Measurements from ENCODE around the gene TSPAN31.

TSPAN31 gene

DNA sequence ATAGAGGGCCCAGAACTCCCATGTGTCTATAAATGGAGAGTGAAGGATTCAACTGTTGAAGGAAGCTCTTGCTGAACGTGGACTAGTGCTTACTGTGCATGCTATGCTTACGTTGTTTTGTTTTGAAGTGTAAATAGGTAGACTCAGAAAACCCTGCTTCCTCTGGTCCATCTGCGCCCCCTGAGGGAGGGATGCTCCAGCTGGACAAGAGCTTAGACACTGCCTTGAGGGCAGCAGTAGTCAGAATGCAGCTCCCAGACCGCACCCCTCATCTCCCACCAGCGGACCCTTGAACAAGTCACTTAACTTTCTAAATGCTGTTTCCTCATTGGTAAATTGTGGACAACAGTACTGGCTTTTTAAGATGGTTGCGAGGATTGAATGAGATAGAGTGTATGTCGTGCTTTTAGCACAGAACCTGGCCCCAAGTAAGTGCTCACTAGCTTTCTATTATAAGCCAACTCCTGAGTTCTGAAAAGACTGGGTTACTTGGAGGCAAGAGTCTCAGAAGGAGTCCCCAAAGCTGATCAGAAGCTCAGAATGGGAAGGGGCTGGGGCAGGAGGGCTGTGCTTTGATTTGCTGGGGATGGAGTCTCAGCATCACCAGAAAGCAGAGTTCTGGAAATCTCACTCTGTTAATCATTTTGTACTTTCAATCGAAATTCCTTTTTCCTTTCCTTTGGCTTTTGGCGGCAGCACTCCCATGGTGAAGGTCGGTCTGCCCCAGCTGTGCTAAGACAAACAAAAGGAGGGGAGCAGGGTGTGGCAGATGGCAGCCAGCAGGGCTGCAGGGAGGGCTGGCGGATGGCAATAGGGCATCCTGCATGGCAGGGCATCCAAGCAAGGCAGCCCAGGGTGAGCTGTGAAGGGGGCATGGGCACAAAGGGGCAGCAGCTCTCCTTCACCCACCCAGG, 21.9 kb upstream of the TSPAN31 start:
- no peak for DNase-seq

DNA sequence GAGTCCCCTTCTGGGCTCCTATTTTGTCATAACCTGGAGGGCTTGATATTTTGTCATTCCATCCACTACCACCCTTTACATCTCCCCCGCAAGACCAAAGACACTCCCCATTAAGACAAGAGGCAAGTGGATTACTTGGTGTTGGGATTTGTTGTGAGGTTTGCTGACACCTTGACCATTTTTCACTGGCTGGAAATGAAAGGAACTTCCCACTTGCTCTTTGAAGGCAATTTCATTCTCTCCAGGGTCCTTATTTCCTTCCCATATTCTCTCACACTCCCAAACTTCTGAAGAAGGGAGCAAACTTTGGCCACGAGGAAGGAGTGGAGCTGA, 21.2 kb upstream of the TSPAN31 start:
- DNase-seq: no peak

DNA sequence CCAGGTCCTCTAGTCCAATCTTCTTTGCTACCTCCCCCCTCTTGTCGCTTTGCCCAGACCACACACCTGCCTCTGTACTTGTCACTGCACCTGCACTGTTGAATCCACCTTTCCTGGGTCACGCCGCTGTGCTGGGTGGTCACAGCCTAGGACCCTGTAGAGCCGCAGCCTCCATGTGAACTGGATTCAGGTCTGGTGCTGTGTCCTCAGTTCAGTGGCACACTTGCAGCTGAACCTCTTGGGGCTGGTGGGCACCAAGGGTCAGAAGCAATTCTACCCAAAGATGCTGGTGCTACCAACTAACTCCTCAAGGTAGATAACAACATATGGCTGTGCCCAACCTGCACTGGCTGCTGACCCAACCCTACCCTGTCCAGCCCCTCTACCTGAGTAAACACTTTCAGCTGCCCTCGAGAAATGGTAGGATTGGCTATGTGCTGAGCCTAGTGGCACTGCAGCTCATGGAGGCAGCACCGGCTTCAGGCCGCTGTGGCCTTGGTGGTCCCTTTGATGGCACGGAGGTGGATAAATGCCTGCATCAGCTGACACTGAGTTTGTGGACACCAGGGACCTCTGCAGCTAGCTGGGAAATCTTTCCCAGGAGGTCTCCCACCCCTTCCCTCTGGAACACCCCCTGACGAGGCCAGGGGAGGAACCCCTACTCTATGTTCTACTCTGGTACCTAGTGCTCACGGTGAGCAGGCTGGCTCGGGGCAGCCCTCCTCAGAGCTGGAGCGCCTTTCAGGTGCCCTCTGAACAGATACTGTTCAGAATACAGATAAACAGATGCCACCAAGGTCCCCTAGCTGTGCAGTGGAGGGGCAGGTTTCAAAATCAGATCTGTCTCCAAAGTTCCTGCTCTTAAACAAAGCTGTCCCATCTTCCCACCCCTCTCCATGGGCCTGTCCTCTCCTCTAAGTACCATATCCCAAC, 20.6 kb upstream of the TSPAN31 start:
- no peak for DNase-seq

DNA sequence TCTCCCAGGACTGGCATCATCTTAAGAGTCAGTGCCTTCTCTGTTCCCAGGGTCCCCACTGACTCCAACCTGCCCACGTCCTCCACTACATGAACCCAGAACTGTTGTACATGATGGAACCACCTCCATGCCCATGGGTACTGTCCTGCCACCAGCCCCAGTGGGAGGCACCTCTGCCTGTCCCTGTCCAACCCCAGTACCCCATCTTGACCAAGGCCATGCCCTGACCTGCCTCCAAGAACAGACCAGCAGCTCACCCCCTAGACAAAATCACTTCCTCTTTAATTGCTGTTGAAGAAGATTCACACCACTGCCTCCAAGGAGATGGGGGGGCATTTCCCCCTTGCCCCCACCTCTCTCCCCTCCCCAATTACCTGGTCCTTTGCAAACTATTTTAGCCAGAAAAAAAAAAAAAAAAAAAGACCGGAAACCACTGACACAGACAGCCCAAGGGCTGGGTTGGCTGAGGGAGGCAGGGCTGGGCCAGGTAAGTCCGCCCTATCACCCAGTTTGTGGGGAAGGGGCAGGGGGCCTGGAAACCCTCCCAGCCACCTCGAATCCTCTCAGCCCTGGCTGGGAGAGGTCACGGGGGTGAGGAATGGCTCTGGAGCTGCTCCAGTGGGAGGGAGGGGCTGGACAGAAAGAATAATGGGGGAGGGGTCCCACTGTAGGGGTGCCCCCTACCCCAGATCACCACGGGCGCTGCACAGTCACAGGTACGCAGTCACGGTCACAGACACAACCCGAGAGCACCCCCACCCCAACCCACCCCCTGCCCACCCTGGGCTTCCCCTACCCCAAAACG, 19.7 kb upstream of the TSPAN31 start:
- no peak for DNase-seq

DNA sequence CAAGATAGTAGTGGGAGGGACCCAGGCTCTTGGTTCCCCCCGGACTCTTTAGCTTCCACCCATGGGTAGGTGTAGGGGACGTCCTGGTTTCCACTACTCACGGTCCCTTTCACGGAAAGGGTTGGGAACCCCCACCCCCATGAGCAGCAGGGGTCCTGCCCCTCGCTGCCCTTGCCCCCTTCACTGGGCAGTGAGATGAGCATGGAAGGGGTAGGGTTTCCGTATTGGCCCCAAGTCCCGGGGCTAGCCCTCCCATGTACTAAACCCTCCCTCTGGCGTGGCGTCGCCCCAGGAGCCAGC, 19.0 kb upstream of the TSPAN31 start:
- no peak for DNase-seq

DNA sequence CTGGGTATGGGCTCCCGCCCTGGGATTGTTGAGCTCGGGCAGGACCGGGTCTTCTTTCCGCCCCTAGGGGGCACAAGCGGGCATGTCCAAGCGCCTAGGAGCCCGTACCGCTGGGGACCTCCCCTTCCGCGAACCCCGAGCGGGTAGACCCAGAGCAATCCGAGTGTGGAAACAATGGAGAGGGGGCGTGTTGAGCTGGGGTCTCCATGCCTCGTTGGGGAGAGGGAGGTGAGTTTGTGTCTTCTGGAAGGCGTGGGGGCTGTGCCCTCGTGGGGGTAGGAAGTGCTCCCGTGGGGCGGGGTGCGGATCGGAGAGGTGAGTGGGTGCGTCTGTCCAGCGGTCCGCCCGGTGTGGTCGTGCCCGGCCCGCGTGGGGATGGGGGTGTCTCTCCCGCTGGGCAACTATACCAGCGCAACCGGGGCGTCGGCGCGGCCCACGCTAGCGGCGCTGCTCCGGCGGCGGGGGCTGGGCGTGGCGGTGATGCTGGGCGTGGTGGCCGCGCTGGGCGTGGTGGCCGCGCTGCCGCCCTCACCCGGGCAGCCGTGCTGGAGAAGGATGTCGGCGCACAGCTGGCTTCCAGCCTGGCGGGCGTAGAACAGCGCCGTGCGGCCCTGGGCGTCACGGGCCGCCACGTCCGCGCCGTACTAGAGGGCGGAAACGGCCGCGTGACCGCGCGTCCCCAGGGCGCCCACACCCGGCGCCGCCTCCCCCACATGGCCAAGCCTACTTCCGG, 18.5 kb upstream of the TSPAN31 start:
- peak; percentile 100 for DNase-seq

DNA sequence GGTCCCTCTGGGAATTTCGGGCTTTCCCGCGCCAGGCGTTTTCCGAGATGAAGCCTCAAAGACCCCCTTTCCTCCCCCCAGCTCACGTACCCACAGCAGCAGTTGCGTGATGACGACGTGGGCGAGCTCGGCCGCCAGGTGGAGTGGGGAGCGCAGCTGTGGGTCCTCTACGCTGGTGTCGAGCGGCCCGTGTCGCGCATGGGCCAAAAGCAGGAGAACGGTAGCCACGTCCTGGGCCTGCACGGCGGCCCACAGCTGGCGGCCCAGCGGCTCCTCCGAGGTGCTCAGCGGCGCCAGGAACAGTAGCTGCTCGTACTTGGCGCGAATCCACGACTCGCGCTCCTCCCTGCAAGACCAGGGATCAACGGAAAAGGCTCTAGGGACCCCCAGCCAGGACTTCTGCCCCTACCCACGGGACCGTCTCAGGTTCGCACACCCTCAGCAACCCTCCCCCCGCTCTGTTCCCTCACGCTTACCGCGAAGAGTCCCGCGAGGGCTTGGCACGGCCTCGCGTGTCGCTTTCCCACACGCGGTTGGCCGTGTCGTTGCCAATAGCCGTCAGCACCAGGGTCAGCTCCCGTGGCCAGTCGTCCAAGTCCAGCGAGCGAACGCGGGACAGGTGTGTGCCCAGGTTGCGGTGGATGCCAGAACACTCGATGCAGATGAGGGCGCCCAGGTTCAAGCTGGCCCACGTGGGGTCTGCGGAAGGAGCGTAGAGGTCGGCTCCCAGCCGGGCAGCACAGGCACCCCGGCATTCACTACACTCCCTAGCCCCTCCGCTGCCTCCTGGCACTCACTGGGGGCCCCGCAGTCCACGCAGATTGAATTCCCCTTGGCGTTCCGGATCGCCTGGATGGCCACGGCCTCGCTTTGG, 17.7 kb upstream of the TSPAN31 start:
- DNase-seq: no peak

DNA sequence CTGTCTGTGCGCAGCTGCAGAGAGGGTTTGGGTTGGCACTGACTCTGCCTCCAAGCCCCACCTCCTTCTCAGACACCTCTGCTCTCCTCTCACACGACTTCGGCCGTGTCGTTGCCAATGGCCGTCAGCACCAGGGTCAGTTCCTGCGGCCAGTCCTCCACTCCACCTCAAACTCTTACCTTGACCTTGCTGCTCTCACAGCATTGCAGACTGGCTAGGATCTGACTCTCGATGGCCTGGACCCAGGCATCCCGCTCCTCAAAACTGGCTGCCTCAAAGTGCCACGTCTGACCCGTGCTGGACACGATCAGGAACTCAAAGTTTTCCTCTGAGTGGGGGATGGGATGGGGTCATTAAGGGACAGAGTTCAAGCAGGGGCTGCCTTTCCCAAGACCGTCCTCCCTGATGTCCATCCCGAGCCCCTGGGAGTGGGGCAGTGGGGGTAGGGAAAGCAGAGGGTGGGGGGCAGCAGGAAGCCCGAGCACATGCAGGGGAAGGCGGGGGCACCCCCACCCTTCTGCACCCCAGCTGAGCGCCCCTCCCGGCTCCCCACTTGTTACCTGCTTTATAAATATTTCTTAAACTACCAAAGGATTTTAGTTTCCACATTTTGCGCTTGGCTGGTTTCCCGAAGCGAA, 17.0 kb upstream of the TSPAN31 start:
- DNase-seq: no peak

DNA sequence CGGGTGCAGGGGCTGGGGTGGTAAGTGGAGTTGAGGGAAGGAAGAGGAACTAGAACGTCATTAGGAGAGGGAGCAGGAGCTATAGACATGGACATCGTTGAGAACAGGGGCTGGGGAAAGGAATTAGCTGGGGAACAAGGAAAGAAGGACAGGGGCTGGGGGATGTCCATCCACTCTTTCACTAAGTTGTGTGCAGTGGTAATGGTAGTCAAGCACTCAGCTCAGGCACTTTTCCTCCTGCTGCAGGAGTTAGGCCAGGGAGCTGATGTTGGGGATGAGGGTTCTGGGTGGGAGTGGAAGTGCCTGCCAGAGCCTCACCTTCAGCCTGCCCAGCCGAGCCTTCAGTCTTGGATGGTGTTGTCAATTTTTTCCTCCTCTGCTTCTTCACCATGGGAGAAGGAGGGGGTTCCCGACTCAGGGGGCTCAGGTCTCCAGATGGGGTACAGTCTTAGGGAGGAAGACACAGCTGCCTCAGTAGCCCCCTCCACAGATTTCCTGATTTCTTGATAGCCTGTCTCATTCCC, 15.5 kb upstream of the TSPAN31 start:
- DNase-seq: no peak

DNA sequence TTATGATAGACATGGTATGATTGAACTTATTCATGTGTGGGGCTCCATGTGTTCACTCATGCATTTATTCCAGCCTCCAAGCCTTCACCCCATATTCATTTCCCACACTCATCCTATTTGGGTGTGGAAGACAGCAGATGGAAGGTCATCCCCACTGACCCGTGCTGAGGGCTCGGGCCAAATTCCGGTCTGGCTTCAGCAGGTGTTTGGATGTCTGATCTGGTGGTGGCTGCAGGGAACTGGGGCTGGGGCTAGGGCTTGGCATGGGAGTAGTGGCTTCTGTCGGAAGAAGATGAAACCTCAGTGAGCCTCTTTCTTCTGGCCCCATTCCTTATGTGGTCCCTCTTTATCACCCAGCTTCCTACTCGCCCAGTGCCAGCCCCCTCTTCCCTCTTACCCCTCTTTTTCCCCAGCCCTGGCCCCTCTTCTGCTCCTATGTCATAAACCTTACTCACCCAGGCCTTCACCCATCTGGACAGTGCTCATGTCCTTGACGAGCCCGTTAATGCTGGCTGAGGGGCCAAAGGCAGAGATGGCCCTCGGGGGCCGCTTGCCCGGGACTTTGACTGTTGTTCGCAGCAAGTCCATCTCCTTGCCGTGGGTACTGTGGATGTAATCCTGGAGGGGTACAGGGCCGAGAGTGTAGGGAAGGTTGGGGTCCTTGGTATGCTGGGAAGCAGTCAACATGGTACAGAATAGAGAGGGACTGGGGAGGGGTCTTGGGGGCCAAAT, 14.3 kb upstream of the TSPAN31 start:
- DNase-seq: no peak

DNA sequence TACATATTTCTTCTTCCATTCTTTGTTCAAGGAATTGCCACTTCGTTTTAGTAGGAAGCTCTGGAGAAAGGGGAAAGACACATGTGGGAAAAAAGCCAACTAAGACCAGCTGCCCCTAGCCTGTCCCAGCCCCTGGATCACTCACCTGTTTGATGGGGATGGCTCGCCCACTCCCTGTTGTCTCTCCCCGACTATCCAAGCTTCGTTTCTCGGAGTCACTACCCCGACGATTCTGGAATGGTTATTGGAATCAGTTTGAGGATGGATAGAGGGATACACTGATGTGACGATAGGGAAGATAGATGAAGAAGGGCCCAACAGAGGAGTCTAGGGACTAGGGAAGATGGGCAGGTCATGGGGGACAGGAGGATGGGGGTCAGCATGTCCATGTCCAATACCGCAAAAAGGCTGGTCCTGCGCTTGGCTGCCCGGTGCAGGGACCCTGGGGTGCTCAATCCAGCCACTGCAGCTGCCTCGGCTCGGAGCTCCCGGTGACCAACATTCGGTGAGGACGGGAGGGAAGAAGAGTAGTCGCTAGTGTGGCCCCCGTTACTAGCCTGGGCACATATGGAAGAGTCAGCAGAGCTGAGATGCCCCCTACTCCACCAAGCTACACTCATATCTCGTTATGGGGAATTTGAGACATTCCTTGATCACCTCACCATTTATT, 13.3 kb upstream of the TSPAN31 start:
- DNase-seq: no peak

DNA sequence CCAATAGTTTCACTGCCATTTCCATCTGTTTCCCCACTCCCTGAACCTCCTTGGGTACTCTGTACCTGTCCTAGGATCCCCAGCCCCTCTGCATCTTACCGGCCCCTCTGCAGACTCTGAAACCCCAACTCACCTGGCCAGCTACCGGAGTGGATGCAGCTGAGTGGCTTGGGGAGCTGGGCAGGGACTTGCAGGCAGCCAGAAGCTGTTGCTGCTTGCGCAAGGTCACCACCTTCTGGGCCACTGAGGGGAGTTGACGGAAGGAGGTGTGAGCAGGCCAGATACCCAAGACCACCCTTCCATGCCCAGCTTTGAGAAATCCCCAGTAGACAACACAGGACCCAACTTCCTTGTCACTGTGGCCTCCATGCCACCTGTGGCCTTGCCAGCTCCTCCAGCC, 12.6 kb upstream of the TSPAN31 start:
- DNase-seq: no peak

DNA sequence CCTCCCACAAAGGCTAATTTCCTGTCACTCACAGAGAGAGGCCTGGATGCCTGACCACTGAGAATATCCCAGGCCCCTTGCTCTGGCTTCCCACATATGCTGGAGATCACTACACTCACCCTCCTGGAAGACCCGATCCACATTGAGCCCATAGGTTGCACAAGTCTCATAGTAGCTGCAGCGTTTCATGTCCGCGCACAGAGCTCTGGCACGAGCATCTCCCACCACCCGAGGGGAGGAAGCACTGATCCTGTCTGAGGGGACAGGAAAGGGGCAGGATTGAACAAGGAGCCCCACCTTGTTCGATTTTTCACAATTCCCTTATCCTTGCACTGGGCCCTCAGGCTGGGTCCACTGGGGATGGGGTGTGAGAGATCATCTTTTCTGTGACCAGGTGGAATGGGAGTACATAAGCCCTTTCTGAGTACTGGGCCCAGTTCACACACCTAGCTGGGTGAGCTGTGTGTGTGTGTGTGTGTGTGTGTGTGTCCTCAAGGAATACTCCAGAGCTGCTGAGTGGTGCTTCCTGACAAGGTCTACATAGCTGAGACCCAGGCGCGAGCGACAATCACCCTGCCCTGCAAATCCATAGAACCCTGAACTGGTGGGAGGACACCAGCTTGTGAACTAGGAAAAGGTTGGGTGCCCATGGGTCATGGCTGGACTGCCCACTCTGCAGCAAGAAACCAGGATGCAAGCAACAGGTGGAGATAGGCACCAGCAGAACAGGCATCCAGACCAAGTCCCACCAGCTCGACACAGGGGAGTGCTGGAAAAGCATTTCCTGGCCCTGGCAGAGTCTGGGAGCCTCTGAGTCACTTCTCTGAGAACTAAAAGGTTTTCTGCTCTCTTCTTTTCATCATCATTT, 11.9 kb upstream of the TSPAN31 start:
- DNase-seq: no peak

DNA sequence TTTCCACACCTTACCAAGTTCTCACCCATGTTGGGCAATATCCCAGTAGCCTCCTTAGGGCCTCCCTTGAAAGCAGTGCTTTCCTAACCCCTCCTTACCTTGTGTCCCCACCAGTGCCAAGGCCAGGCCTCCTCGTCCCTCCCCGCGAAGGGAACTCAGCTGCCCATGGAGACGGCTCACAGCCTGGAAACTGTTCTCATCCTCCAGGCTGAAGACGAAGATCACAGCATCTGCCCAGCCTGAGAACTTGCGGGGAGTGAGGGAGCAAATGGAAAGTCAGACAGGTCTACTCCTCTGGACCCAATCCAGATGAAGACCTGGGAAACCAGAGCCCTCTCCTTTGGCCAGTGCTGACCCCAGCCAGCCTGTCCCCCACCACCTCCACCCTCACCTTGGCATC, 10.9 kb upstream of the TSPAN31 start:
- no peak for DNase-seq

DNA sequence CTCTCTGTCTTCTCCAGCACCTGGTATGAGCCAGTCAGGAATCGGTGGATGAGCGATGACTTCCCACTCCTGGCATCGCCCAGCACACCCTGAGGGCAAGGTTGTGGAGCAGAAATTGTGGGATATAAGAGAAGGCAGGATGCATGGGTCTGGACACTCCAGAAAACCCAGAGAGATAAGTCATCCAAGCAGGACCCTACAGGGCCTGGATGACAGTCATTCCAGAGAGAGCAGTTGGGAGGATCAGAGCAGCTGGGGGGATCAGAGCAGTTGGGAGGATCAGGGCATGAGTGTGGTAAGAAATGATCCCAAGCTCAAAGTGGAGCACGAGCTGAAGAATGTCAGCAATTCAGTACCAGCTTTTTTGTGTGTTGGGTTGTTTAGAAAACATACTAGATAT, 10.2 kb upstream of the TSPAN31 start:
- peak; percentile 91 for DNase-seq

DNA sequence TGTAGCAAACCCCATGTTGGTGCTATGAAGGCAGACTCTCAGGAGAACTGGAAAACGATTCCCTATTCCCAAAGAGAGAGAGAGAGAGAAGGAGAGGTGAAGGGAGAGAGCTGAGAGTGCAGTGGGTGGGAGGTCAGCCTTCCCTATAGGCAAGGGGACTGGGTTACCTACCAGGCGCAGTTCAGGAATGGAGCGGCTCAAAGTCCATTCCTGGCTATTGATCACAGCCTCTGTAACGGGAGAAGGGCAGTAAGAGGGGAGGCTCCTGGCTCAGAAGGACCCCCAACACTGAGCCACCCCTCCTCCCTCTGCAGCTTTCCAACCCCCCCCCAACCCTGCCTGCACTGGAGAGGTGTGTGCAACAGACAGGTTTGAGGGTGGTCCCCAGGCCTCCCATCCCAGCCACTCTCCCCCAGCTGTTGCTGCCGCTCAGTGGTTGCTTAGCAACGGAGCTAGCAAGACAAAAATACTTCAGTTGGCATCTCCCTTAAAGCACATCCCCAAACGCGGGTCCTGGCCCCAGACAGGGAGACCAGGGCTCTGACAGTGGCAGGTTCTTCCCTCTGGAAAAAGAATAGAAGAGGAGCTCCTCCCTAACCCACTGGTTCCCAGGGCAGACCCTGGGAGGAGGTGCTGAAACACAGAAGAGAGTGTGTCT, 9.5 kb upstream of the TSPAN31 start:
- DNase-seq: peak; percentile 98

DNA sequence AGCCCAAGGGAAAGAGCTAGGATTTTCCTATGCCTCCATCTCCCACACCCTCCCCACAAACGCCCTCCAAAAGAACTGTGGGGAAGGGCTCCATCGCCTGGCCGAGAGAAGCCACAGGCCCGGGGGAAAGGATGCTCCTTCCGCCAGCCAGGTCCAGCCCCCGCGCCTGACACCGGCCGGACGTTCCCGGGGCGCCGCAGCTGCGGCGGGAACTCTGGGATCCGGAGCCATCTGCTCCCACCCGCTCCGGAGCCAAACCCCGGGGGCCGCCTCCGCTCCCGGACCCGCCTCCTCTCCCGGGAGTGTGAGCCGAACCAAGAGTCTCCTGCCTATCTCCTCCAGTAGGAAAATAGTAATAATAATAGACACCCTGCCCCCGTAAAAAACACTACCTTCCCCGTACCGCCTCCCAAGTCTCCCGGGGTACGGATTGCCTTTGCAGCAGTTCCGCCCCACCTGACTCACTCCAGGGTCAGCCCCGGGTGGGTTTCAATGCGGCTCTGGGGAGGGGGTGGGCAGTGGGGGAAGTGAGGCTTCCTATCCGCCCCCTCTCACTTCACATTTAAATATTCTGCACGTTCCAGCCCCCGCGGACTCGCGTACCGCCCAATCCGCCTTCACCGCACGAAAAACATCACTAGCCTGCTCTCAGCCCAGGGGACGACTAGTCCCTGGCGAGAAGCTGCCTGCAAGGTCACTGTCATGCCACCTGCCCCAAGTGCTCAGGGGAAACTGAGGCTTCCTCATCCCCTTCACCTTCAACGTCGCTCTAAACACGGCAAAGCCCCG, 8.7 kb upstream of the TSPAN31 start:
- DNase-seq: peak; percentile 99
